GM13976 (cell line): Measurements from ENCODE around the gene ATP6V0E1.

Source experiments
- DNase-seq: peaks from one replicate; pipeline ENCODE4 v3.0.0; 2012; ENCODE audit warnings: low spot score
- in situ Hi-C: fragments of 300-500 bp; cut with MboI; formaldehyde crosslinking; loops from one replicate; pipeline ENCODE4 v1.12.0; 2022; ENCODE audit warnings: low sequenced_read_pairs, mixed read lengths, inconsistent platforms; ENCODE audit not compliant: unreplicated experiment
- TF ChIP-seq, protein P1 (sequence below): IDR thresholded peaks from 2 replicates; pipeline ENCODE4 v1.5.1; 2012; ENCODE audit warnings: borderline replicate concordance, mild to moderate bottlenecking; ENCODE audit not compliant: insufficient read depth; ENCODE audit errors: extremely low read depth, missing control alignments, control extremely low read depth

ATP6V0E1 gene

GRCh38 chr5:172979778-172980177 lies 3.8 kb upstream of the ATP6V0E1 start:
- DNase-seq: no peak
- TF ChIP-seq, protein P1, sequence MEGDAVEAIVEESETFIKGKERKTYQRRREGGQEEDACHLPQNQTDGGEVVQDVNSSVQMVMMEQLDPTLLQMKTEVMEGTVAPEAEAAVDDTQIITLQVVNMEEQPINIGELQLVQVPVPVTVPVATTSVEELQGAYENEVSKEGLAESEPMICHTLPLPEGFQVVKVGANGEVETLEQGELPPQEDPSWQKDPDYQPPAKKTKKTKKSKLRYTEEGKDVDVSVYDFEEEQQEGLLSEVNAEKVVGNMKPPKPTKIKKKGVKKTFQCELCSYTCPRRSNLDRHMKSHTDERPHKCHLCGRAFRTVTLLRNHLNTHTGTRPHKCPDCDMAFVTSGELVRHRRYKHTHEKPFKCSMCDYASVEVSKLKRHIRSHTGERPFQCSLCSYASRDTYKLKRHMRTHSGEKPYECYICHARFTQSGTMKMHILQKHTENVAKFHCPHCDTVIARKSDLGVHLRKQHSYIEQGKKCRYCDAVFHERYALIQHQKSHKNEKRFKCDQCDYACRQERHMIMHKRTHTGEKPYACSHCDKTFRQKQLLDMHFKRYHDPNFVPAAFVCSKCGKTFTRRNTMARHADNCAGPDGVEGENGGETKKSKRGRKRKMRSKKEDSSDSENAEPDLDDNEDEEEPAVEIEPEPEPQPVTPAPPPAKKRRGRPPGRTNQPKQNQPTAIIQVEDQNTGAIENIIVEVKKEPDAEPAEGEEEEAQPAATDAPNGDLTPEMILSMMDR: no peak
- in situ Hi-C loops: loop anchor here (10.0 kb wide), 1 partner anchor 165 kb away; the partner anchor contains the start of gene BNIP1

DNA sequence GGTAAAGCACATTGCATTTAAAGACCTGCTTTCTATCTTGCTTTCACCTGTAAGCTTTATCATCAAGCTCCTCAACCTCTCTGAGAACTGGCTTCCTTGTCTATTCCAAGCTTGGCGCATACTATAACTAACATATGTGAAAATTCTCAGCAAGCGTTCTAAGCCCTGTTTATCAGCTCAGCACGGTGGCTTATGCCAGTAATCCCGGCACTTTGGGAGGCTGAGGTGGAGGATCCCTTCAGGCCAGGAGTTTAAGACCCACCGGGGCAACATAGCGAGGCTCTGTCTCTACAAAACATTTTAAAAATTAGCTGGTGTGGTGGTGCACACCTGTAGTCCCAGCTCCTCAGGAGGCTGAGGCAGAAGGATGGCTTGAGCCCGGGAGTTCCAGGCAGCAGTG lies 1.6 kb upstream of the ATP6V0E1 start:
- in situ Hi-C loops: loop anchor here (10.0 kb wide), 1 partner anchor 163 kb away; the partner anchor contains the start of gene BNIP1
- no peak for DNase-seq
- TF ChIP-seq, protein P1: no peak

- DNase-seq: peak; percentile 82
- in situ Hi-C loops: loop anchor here (10.0 kb wide), 1 partner anchor 160 kb away; the partner anchor contains the start of gene BNIP1
- TF ChIP-seq, protein P1: peak; percentile 37
These were observed 828 bp downstream of the ATP6V0E1 start for GRCh38 chr5:172984244-172984953.

DNA sequence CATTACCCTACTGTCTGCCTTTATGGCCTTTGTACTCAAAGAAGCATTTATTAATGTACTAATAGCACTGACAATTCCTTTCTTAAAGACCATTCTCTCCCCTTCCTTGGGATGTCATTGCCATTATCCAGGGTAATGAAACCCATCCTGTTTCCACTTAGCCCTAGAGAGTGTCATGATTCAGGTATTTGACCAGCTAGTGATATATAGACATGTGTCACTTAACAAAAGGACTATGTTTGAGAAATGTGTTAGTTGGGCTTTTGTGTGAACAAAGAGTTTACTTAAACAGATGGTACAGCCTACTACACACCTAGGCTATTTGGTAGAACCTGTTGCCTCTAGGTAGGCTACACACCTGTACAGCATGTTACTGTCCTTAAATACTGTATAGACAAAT lies 2.0 kb downstream of the ATP6V0E1 start:
- TF ChIP-seq, protein P1: no peak
- no peak for DNase-seq
- in situ Hi-C loops: loop anchor here (10.0 kb wide), 1 partner anchor 159 kb away; the partner anchor contains the start of gene BNIP1

GRCh38 chr5:172988276-172988675 lies 4.7 kb downstream of the ATP6V0E1 start:
- in situ Hi-C loops: loop anchor here (10.0 kb wide), 1 partner anchor 157 kb away; the partner anchor contains the start of gene BNIP1
- TF ChIP-seq, protein P1: no peak

GRCh38 chr5:172990776-172991175 lies 7.2 kb downstream of the ATP6V0E1 start:
- in situ Hi-C loops: no loop called here
- TF ChIP-seq, protein P1: no peak
- DNase-seq: no peak

More at GRCh38 chr5:172988276-172988675, 4.7 kb downstream of the ATP6V0E1 start:
- no peak for DNase-seq
